GM18508 (cell line): ENCODE data around the gene PIGN.
A peak's percentile ranks its signal among the peaks of the same experiment; 100 is the strongest.
"Not testable (repeated sequence)": the region's sequence is repeated elsewhere in the genome, so short reads cannot be mapped to it uniquely, and the experiment has no call there.

ENCODE experiments used
- ATAC-seq: cut with Tn5 transposase; IDR thresholded peaks from one replicate; pipeline ENCODE4 v1.9.1; 2021; ENCODE audit warnings: moderate number of reproducible peaks; ENCODE audit not compliant: insufficient read depth, unreplicated experiment

The PIGN gene

DNA sequence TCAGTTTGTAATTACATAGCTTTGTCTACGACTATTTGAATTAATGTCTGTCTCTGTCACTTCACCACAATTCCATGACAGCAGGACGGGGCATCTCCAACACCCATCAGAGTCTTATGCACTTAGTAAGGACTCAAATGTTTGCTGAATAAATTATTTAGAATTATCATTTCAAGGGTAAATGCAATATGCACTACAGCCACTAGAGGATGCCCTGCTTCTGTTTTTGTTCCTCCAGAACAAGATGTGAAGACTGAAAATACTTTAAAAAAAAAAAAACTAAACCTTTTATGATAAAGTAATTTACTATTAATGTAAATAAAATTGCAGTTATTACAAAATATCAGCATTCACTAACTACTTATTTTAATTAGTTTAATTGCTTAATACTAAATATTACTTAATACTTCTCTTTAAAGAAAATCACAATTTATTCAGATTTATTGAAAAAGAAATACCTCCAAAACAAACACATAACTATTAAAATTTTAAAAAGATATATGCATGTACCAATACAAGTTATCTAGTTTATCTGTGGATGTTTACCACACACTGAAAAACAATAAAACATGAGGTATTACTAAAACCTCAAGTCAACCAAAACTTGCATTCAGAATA lies 3.2 kb downstream of the PIGN start:
- no peak for ATAC-seq

- ATAC-seq = no peak
Observed at GRCh38 chr18:62182220-62182619, 4.6 kb downstream of the PIGN start.

DNA sequence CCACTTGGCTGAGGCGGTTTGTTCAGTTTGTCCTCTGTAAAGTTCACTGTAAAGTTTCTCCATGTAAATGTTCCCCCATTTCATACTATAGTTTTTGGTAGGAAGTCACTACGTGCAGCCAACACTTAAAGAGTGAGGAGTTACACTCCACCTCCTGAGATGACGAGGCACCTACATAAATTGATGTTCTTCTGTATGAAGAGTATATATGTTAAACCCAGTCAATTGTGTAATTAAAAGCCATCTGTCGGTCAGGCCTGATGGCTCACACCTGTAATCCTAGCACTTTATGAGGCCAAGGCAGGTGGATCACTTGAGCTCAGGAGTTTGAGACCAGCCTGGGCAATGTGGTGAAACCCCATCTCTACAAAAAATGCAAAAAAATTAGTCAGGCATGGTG lies 7.6 kb downstream of the PIGN start:
- no peak for ATAC-seq

DNA sequence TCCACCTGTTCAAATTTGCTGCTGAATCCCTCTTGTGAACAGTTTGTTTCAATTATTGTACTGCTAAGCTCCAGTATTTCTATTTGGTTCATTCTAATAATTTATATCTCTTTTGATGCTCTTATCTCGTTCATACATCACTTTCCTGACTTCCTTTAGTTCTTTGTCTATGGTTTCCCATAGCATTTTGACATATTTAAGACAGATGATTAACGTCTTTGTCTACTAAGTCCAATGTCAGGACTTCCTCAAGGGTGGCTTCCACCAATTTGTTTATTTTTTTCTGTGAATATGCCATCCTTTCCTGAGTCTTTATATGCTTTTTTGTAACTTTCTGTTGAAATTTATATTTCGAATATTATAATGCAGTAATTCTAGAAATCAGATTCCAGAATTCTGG lies 9.6 kb downstream of the PIGN start:
- ATAC-seq = no peak

DNA sequence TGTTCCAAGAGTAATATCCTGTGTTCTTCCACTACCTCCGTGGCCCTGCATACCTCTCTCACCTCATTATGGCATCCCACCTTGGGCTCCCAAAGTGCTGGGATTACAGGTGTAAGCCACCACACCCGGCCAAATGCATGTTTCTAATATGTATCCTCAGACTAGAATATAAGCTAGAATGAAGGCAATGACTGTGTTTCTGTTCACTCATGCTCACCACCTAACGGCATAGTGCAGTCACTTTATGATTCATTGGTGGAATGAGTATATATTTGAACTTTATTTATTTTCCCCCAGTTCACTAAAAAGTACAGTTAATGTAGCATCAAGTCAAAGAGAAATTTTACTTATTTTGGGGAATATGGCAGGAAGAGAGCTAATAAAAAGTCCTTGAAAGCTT lies 11.3 kb downstream of the PIGN start:
- ATAC-seq = no peak

DNA sequence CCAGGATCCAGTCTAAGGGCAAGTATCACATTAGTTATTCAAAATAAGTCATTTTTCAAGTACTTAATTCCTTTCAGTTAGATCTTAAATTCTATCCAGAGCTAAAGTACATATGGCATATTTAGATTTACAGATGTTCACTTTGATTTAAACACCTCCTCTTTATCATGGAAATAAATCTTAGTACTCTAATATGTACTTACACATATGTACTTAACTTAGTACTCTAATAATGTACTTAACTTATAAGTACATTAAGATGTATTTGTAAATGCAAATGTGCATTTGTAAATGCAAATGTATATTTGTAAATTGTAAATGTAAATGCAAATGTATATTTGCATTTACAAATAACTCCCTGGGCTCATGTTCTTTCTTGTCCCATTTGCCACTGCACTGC lies 14.6 kb downstream of the PIGN start:
- ATAC-seq = no peak

GRCh38 chr18:62170857-62171256 lies 16.0 kb downstream of the PIGN start:
- ATAC-seq = no peak

DNA sequence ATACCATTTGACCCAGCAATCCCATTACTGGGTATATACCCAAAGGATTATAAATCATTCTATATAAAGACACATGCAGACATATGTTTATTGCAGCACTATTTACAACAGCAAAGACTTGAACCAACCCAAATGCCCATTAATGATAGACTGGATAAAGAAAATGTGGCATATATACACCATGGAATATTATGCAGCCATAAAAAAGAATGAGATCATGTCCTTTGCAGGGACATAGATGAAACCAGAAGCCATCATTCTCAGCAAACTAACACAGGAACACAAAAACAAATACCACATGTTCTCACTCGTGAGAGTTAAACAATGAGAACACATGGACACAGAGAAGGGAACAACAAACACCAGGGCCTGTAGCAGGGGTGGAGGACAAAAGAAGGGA lies 20.3 kb downstream of the PIGN start:
- ATAC-seq = not testable (repeated sequence)

DNA sequence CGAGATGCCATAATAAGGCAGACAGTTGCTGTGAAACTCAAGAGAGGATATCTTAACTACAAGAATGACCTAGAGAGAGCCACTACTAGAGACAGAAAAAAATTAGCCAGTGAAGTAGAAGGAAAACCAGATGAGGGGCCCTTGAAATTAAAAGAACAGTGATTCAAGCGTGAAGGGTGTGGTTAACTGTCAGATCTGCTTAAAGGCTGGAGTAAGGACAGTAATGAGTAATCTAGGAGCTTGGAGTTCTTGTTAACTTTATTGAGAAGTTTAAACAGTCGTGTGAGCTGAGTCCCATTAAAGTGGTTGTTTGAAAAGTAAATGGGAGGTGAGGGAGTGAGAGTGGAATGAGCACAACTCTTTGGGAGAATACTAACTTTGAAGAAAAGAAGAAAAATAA lies 21.3 kb downstream of the PIGN start:
- ATAC-seq = no peak

GRCh38 chr18:62164855-62165487 lies 21.9 kb downstream of the PIGN start:
- ATAC-seq = no peak

DNA sequence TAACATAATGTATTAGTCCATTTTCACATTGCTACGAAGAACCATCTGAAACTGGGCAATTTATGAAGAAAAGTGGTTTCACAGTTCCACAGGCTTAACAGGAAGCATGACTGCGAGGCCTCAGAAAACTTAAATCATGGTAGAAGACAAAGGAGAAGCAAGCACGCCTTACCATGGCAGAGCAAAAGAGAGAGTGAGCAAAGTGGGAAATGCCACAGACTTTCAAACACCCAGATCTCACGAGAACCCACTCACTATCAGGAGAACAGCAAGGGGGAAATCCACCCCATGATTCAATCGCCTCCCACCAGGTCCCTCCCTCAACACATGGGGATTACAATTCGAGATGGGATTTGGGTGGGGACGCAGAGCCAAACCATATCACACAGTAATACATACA lies 22.5 kb downstream of the PIGN start:
- ATAC-seq = no peak

GRCh38 chr18:62157843-62158242 lies 29.0 kb downstream of the PIGN start:
- ATAC-seq = no peak

GRCh38 chr18:62152844-62153243 lies 34.0 kb downstream of the PIGN start:
- ATAC-seq = no peak

GRCh38 chr18:62151068-62151771 lies 35.6 kb downstream of the PIGN start:
- no peak for ATAC-seq

DNA sequence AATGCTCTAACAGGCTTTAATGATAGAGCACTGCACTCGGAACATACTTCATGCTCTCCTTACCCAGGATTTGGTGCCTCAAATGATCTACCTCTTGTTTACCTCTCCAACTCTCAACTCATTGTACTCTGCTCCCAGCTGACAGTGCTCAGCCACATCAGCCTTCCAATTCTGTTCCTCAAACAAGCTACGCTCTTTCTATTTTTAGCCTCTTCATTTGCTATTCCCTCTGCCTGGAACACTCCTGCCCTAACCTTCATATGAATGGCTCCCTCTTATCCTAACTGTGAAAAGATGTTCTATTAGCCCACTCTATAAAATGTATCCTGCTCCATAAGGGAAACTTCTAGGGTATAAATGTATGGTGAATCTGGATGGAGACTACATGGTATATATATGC lies 42.5 kb downstream of the PIGN start:
- ATAC-seq = no peak

DNA sequence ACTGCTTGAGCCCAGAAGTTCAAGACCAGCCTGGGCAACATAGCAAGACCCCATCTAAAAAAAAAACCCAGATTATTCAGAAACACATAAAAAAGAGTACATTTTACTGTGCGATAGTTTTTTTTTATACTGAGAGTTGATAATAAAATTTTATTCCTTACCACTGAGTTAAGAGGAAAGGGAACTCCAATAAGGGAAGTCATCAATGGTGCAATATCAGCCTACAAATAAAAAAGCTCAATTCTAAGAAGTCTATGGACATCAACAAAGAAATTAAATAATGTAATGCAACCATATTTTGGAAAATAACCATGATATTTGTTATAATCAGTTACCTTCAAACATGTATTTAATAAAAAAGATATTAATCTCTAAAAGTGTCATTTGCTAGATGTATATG lies 46.6 kb downstream of the PIGN start:
- ATAC-seq = no peak

DNA sequence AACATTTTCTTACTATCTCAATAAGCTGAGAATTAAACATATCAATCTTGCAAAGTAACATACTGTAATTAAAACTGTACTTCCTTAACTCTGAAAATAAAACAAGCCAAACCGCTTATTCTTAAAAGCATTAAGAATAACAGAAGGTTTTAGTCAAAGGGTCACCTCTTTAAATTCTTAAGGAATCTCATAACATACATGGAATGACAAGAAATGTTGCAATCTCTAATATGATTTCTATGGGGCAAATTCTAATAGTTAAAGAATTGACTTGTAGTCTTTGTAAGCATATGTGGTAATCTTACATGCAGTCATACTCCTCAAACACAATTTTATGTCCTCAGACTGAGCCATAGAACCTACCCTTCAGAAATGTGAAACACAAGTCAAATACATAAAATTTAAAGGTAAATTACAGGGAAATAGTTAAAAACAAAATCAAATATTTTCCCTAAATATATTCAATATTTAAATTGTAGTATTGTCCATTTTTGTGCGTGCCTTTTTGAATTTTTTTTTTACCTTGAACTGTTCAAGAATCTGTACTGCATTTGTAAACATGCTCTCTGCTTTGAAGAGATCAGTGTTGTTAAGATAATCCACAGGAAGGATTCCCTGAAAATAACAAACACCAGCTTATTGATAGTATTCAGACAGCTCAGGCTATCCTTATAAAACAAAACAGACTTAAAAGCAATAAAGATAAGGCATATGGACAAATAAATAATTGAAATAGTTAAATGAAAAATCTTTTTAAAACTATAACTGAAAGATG lies 48.2 kb downstream of the PIGN start:
- ATAC-seq = no peak

DNA sequence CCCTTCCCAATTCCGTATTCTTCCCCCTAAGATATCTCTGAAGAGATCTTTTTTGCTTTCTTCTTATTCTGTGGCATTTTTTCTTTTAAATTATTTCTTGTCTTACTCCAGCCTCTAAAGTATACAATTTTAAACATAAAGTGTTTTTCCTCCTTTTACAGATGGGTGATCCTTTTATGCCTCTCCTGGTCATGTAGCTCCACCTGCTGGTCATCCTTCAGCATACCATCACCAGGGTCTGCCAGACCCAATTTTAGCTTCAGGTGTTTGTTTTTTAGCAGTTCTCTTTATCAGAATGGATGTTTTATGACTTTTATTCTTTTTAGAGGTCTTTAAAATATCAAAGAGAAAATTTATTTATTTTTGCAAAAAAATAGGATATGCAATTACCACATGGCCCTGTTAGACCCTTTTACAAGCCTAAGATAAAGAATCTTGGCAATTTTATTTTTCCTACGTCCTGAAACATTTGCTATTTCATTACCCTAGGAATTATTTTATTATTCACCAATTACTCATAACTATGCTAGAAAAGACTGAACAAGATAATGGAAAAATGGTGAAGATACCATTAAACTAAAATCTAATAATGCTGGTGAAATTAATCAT lies 55.5 kb downstream of the PIGN start:
- ATAC-seq = peak; percentile 57

DNA sequence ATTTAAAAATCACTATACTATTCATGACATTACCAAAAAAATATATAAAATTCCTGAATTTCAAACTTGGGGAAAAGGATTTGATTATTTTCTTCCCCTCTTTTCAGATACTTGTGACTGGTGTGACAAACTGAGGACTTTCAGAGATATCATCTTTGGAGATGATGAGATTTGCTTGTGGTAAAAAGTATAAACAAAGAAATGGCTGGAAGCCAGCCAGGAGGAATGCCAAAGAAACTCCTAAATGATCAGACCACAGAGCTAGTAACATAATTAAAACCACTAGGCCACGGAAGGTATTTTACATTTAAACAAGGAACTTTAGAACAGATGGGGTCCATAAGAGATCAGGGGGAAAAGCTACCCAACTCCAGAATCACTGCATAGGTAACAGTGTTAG lies 58.7 kb downstream of the PIGN start:
- ATAC-seq = no peak

GRCh38 chr18:62126737-62127136 lies 60.1 kb downstream of the PIGN start:
- no peak for ATAC-seq

DNA sequence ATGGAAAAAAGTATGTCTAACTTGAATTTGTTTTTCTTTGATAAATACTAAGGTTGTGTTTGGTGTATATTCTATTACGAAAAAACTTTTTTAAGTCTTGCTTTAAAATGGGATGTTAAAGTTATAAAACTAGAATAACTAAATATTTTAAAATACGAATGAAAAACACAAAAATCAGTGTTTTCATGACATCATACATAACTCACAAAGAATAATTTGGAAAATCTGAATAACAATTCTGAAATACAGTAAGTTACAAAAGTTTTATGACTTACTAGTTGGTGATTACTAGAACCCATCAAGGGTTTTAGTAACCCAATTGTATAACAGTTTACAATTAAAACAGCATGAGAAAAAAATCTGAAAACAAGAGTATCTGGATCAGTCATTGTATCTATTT lies 61.2 kb downstream of the PIGN start:
- ATAC-seq = no peak
